Measurements from ENCODE around the gene ZEB2.

DNA sequence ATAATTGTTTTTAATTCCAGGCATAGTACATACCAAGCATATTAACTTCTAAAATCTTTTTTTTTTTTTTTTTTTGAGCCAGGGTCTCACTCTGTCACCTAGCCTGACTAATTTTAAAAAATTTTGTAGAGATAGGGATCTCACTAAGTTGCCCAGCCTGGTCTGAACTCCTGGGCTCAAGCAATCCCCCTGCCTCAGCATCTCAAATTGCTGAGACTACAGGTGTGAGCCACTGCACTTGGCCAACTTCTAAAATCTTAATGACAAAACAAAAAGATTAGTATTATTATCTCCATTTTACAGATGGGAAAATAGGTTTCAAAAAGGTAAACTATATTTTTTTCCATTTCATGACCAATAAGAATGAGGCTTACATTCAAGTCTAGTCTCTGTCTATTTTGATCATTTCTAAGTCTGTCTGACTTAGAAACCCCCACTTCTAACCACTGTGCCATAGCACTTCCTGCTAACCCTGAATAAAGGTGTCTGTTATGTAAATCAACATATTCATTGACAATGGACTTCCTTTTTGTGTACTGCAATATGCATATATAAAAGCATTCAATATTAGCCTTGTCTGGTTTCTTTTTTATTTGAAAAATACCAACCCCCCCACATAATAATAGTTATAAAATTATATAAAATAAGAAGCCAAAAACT lies 28.7 kb upstream of the ZEB2 start:
- TF ChIP-seq, protein P1, sequence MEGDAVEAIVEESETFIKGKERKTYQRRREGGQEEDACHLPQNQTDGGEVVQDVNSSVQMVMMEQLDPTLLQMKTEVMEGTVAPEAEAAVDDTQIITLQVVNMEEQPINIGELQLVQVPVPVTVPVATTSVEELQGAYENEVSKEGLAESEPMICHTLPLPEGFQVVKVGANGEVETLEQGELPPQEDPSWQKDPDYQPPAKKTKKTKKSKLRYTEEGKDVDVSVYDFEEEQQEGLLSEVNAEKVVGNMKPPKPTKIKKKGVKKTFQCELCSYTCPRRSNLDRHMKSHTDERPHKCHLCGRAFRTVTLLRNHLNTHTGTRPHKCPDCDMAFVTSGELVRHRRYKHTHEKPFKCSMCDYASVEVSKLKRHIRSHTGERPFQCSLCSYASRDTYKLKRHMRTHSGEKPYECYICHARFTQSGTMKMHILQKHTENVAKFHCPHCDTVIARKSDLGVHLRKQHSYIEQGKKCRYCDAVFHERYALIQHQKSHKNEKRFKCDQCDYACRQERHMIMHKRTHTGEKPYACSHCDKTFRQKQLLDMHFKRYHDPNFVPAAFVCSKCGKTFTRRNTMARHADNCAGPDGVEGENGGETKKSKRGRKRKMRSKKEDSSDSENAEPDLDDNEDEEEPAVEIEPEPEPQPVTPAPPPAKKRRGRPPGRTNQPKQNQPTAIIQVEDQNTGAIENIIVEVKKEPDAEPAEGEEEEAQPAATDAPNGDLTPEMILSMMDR (IDR thresholded peaks at IDR 0.05), result no peak
- TF ChIP-seq POLR2A (IDR thresholded peaks at IDR 0.05), result no peak
- no peak for TF ChIP-seq EP300 (IDR thresholded peaks at IDR 0.05)
- TF ChIP-seq POLR2AphosphoS5 (IDR thresholded peaks at IDR 0.05), result no peak

Data from stomach (tissue), 4 donors.